Dedifferentiated amniotic fluid mesenchymal stem cell (primary cell): Measurements from ENCODE around the gene CPNE5.
"Not testable (repeated sequence)": the region's sequence is repeated elsewhere in the genome, so short reads cannot be mapped to it uniquely, and the experiment has no call there.

Experiments used
- DNase-seq: peaks from one replicate; pipeline ENCODE4 v3.0.0-alpha.2; 2016; ENCODE audit errors: extremely low spot score

CPNE5 gene

DNA sequence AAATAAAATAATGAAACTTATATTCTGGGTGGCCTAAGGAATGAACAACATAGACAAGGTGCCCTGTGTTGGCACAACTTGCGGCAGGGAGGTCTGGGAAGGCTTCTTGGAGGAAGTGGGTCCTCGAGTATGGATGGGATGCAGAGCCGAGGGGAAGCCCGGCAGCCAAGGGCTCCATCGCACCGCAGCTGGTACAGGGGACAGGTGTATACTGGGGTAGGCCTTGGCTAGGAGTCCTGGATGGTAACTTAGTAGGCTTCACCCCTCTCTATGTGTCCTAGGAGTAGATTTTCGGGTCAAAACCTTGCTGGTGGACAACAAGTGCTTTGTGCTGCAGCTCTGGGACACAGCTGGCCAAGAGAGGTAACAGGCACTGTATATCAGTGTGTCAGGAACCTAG lies 113.7 kb downstream of the CPNE5 start:
- no peak for DNase-seq

DNA sequence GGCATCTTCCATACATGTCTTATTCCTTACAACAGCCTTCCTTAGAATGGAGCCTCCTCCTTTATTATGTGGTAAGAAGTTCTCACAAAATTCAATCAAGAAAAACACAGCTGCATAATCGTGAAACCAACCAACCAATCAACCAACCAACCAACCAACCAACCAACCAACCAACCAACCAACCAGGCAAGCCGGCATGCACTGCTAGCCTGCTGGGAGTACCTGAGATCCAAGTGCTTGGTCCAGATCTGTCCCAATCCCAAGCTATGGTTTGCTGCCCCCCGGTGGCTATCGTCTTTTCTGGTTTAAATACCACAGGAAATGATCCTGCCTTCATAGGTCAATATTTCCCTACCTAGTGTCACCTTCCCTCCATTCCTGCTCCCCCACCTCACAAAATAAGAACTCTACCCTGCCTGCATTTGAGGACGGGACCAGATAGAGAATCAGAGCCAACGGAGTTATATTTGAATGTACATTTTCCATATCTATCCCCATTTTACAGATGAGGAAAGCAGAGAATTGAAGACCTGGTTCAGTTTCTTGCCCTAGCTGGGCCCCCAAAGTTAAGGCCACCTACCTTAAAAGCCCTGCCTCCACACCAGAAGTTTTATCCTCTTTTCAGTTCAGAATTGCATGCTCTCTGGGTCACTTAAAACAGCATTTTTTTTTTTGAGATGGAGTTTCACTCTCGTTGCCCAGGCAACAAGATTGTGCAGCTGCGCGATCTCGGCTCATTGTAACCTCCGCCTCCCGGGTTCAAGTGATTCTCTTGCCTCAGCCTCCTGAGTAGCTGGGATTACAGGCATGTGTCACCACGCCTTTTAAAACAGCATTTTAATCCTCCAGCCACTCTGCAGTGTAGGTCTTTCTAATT lies 114.5 kb downstream of the CPNE5 start:
- DNase-seq, result peak; percentile 50

DNA sequence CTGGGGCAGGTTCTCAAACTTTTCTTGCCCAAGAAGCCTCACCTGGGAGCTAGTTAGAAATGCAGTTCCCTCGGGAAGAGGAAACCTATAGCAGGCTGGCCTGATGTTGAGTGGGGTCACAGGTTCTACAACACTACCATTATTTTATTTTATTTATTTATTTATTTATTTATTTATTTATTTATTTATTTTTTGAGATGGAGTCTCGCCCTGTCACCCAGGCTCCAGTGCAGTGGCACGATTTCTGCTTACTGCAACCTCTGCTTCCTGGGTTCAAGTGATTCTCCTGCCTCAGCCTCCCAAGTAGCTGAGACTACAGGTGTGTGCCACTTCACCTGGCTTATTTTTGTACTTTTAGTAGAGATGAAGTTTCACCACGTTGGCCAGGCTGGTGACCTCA lies 115.3 kb downstream of the CPNE5 start:
- not testable (repeated sequence) for DNase-seq

DNA sequence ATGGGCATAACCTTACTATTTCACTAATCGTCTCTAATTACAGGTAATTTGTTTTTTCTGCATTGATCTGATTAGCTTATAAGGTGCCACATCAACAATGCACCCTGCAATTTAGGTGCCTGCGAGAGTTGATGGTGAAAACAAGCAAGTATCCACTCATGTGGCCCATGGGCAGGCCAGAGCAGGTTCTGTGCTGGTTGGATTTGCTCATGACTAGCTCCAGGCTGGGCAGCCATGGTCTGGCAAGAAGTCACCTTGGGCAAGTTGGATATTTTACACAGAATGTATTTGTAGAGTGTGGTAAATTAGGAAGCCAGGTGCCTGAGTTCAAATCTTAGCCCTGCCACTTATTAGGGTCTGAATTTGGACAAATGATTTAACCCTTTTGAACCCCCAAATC lies 116.4 kb downstream of the CPNE5 start:
- DNase-seq, result no peak

DNA sequence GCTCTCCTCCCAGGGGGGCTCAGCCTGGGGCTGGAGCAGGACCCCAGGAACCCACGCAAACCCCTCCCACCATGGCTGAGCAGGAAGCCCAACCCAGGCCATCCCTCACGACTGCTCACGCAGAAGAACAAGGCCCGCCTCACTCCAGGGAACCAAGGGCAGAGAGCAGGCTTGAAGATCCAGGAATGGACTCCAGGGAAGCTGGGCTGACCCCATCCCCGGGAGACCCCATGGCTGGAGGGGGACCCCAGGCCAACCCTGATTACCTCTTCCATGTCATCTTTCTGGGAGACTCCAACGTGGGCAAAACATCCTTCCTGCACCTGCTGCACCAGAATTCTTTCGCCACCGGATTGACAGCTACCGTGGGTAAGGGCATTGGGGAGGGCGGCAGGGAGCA lies 116.9 kb downstream of the CPNE5 start:
- DNase-seq, result no peak

DNA sequence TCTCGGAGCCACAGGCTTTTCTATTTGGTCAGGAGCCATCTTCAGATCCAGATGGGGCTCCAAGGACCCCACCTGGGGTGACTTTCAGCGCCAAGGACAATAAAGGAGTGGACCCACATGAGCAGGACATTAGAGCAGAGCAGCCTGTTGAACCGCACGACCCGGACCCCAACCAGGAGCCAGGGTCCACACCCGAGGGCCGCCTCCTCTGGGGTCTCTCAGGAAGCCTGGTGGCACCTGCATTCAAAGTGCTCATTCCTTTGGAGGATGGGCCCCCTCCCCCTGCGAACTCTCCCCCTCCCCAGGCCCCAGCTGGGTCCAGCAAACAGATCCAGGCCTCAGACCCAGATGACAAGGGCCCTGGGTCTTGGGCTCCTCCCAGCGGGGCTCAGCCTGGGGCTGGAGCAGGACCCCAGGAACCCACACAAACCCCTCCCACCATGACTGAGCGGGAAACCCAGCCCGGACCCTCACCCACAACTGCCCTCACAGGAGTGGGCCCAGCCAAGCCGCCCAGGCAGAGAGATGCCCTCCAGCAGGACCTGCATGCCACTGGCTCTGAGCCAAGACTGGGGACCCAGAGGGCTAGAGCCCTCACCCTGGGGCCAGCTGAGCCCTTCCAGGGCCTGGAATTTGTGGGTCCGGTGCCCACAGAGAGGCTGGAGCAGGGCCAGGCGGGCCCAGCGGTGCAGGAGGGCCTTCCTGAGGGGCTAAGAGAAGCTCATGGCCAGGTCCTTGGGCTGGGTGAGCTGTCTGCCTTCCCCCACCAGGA lies 117.7 kb downstream of the CPNE5 start:
- no peak for DNase-seq

DNA sequence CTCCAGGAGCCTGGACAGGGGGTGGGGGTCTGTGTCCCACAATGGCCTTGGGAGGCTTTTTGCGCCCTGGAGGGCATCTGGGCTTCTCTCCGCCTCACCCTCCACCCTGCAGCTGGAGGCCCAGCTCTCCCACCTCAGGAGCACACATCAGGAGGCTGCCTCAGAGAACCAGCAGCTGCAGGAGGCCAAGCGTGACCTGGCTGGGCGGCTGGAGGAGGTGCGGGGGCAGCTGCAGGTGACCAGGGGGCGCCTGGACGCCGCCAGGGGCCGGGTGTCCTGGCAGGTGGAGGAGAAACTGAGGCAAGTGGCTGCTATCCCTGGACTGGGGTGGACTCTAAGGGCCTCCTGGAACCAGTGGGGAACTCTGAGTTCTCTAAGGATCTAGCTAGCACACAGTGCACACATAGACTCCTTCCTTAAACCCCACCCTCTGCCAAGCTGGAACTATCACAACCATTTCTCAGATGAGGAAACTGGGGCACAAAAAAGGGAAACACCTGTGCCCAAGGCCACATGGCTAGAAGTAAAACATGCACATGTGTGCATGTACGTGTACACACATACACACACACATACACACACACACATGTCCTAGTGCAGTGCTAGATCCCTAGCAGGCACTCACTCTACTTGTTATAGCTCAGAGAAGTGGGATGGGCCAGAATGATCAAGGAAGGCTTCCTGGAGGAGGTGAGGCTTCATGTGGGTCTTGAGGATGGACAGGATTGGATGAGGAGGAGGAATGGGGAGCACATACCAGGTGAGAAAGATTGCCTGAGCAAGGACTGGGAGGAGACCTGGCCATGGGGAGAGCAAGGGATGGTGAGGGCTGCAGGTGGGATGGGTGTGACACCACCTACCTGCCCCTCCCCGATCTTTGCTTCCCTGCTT lies 118.7 kb downstream of the CPNE5 start:
- no peak for DNase-seq

DNA sequence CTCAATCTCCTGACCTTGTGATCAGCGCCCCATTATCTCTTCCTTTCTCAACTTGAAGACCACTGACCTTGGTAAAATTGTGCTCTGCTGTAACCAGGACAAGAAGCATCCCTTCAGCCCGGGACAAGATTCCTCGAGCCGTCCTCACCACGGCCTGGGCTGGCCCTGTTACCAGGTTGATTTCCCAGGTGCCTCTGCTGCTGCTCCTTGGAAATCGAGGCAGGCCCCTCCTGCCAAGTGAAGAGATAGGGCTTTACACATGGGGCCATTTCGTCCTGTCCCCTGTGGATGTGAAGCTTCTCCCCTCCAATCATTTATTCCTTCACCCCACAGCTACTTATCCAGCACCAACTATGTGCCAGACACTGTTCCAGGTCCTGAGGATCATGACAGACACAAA lies 120.1 kb downstream of the CPNE5 start:
- no peak for DNase-seq

DNA sequence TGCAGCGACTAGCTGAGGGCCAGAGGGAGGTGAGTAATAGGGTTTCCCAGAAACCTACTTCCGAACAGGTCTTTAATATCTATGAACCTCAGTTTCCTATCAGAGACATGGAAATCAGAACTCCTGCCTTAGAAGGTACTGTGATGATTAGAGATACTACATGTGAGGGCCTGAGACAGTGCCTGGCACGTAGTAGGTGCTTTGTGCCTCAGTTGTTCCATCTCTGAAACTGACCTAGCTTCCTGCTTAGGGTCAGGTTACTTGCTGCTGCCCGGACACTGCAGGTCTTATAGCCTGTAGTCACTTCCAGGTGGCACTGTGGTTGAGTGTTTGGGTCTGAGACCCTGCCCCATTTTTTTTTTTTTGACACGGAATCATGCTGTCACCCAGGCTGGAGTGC lies 120.7 kb downstream of the CPNE5 start:
- no peak for DNase-seq

DNA sequence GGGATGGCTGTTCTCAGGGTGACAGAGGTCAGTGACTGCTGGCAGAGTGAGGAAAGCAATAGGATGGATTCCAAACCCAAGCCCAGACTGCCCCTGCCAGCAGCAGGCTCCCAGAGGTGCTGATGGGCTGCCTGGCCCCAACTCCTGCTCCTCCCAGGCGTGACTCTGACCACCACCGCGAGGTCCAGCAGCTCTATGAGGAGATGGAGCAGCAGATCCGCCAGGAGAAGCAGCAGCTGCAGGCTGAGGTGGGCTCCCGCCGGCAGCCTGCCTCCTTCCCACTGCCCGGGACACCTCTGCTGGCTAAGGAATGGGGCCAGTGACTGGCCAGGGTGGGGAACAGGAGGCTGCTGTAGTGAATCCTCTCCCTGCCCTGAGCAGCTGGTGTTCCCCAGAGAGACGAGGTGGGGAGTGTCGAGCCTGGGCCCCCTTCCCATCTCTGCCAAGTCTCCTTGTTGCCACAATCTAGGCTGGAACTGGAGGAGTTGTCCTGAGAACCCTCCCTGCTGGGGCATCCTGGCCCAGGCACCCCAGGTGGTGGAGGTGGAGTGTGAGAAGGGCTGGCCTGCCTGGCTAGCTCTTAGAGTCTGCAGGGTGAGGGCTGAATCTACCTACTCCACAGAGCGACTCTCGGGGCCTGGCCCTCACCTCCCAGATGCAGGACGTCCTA lies 121.2 kb downstream of the CPNE5 start:
- DNase-seq, result no peak

DNA sequence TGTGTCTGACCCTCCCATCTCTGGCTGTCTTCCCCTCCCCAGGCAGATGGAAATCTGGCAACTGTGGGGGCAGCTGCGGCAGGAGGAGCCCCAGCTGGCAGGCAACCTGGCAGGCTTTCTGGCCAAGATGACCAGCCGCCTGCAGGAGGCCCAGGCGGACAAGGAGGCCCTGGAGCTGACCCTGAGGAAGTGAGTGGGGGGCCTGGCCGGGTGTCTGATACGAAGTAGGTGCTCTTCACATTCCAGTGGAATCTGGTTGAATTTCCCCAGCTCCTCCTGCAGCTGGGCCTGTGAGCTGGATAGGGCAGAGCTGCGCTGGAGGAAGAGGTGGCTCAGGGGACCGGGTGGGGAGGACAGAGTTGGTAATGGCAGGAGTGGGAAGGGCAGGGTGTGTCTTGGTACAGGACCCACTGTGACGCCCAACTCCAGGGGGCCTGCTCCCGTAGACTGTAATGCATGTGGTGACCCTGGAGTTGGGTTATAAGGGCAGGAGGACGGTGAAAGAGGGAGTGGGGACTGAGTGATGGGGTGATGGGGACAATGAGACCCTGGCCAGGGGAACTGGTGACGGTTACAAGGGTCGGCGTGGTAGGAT lies 121.9 kb downstream of the CPNE5 start:
- DNase-seq, result no peak

DNA sequence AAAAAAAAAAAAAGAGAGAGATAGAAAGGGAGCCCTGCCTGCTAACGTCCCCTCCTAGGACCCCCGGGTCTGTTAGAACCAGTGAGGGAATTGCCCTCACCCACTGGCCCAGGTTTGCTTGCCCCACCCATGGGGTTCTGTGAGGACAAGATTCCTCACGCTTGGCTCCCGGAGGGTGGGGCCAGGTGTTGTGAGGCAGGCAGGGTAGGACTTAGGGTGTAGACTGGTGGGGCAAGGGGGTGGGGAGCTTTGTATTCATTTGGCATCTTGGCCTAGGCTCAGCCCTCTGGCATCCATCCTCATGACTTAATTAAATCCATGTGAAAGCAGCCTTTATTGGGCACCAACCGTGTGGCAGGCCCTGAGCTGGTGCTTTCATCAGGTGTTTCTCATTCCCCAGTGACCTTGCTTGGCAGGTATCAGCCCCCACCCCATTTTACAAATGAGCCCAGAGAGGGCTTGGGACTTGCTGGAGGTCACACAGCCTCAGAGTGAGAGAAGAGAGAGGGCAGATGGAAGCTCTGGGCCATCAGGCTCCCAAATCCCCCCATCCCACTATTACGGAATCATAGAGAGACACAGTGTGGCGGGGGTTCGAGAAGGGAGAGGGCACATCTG lies 122.7 kb downstream of the CPNE5 start:
- DNase-seq, result no peak

DNA sequence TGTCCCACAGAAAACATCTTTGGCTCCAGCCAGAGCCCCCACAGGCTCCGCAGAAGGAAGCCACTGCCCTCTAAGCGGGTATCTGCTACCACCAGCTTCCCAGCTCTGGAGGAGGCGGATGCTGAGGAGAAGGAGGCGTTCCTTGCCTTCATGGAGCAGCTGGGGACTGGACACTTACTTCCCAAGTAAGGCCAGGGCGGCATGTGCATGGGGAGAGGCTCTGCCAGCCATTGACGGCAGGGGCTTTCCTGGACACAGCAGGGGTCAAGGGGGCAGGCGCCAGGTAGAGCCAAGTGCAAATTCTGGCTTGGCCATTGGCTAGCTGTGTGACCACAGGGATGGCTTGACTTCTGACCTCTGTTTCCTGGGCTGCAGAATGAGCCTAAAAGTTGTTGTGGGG lies 123.8 kb downstream of the CPNE5 start:
- DNase-seq, result no peak

DNA sequence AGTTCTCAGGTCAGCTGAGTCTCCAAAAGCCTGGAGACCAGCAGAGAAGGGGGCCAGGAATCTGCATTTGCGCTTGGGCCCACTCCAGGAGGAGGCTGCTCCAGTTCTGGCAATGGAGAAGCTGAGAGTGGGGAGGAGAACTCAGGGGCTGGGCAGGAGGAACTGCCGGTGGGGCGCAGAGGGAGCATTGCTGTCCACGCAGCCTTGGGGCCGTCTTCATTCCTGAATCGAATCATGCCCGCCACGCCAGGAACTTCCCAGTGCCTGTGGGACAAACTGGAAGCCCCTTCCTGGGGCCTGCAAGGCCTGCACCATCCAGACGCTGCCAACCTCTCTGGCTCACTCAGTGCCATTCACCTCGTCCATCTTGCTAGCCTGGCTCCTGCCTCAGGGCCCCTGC lies 124.7 kb downstream of the CPNE5 start:
- DNase-seq, result no peak

DNA sequence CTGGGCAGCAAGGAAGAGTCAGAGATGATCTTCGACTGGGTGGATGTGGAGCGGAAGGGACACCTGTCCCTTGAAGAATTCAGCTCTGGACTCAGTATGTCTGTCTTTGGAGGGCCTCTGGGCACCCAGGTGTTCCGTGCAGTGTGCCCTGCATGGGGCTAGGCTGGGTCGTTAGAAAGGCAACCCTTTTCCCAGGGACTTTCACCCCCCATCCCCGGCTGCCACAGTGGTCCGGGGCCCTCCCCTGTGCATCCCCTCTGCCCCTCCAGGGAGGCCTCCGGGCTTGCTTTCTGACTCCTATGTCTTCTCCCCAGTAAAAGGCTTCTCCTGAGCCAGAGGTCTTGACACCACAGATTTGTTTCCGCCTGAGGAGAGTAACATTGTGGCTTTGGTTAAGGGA lies 125.4 kb downstream of the CPNE5 start:
- no peak for DNase-seq

DNA sequence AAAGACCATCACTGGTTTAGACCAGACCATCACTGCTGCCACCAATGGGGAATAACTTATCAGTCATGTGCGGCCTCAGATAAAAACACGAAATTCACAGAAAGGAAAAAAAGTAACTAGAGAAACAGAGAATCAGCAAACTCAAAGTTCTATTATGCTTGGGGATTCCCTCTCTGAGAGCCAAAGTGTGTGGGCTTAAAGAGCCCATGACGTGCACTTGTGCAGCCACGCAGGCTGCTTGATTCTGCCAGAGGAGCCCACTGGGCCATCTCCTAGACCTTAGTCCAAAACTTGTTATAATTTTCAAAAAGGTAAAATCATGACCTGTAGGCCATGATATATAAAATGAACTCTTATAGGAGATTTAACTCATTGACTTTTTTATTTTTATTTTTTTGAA lies 126.4 kb downstream of the CPNE5 start:
- no peak for DNase-seq

DNA sequence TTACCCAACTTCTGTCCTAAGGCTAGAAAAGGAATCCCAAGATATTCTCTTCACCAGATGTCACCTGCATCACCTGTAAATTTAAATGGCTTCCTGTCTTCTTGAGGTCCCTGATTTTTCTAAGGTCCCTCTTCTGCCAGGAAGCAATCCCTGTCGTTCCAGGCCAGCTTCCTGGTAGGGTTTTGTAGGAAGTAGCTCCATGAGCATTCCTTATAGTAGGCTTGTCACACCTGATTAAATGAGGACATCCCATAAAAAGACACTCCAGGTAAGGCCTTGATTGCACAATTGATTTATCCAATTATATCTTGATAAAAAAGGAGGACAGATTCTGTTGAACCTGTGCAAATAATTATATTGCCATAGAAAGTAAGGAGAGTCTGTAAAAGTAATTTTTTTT lies 132.9 kb downstream of the CPNE5 start:
- DNase-seq, result no peak

DNA sequence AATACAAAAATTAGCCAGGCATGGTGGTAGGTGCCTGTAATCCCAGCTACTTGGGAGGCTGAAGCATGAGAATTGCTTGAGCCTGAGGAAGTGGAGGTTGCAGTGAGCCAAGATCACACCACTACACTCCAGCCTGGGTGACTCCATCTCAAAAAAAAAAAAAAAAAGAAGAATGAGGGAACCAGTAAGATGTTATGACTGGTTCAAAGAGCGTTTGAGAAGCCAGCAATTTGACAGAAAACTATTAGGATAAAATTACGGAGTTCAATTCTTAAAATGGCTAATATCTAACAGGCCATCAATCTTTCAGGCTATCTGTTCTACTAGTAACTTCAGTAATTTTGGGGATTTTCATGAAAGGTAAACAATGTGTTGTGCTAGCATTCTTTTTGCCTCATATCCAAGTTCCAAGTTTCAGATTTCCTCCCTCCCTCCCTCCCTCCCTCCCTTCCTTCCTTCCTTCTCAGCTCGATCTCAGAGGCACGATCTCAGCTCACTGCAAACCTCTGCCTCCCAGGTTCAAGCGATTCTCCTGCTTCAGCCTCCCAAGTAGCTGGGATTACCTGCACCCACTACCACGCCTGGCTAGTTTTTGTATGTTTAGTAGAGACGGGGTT lies 134.2 kb downstream of the CPNE5 start:
- not testable (repeated sequence) for DNase-seq

DNA sequence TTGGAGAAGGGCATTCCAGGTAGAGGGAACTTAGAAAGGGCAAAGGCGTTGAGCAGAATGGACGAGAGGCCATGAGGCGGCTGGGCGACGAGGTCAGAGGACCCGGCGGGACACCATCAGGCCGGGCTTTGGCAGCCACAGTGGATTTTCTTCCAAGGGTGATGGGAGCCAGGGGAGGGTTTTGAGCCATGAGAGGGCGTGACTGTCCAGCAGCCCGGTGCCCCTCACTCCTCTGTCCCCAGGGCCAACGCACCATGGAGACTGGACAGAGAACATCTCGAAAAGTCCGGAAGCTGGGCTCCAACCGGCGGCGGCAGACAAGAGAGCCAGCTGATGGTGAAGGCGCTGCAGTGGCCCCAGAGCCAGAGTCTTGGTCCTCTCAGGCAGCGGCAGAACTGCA lies 135.3 kb downstream of the CPNE5 start:
- no peak for DNase-seq

DNA sequence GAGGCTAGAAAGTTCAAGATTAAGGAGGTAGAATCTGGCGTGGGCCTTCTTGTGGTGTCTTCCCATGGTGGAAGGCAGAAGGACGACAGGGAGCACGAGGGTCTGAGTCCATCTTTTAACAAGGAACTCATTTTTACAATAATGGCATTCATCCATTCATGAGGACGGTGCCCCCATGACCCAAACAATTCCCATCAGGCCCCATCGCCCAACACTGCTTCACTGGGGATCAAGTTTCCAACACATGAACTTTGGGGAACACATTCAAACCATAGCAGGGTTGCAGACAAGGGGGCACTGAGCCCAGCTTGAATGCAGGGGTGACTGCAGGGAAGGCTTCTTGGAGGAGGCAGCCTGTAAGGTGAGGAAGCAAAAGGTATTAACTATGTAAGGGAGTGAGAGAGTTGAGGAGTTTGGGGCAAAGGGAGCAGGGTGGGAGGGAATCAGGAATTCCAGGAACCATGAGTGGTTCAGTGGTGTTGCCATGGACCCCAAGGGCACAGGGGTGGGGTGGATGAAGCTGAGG lies 136.1 kb downstream of the CPNE5 start:
- no peak for DNase-seq
